Hepatocyte (in vitro differentiated cells): Measurements from ENCODE around the gene ZNF208. TPM values are rescaled to one million over a fixed set of nuclear protein-coding genes. Genes with fewer than 3 reads are reported as not detected.

Experiments used
- DNase-seq: peaks from one replicate; pipeline ENCODE4 v3.0.0-alpha.2; 2016; ENCODE audit warnings: low spot score
- H2AFZ ChIP-seq: fragments of 200-600 bp; sonication (generic); 2 replicates; pipeline ENCODE4 v1.6.0; 2016; ENCODE audit warnings: antibody characterized with exemption, mild to moderate bottlenecking
- H3K27ac ChIP-seq: fragments of 200-600 bp; sonication (generic); 2 replicates; pipeline ENCODE4 v1.5.1; 2016; ENCODE audit warnings: mild to moderate bottlenecking
- H3K27me3 ChIP-seq: fragments of 200-600 bp; sonication (generic); 2 replicates; pipeline ENCODE4 v1.6.1; 2016
- H3K36me3 ChIP-seq: fragments of 200-600 bp; sonication (generic); replicated peaks from 2 replicates; pipeline ENCODE4 v1.5.1; 2016; ENCODE audit warnings: low read depth; ENCODE audit not compliant: insufficient read depth
- H3K4me1 ChIP-seq: fragments of 200-600 bp; sonication (generic); 2 replicates; pipeline ENCODE4 v1.5.1; 2016; ENCODE audit warnings: mild to moderate bottlenecking, moderate library complexity; ENCODE audit not compliant: insufficient read depth
- H3K4me2 ChIP-seq: fragments of 200-600 bp; sonication (generic); 2 replicates; pipeline ENCODE4 v1.6.0; 2016
- H3K4me3 ChIP-seq: fragments of 200-600 bp; sonication (generic); 2 replicates; pipeline ENCODE4 v1.5.1; 2016; ENCODE audit warnings: mild to moderate bottlenecking
- H3K79me2 ChIP-seq: fragments of 200-600 bp; sonication (generic); 2 replicates; pipeline ENCODE4 v1.6.0; 2017; ENCODE audit warnings: mild to moderate bottlenecking
- H3K9me2 ChIP-seq: fragments of 200-600 bp; sonication (generic); replicated peaks from 2 replicates; pipeline ENCODE4 v1.6.0; 2017; ENCODE audit warnings: mild to moderate bottlenecking; ENCODE audit not compliant: insufficient read depth
- H3K9me3 ChIP-seq: fragments of 200-600 bp; sonication (generic); 2 replicates; pipeline ENCODE4 v1.5.1; 2016; ENCODE audit warnings: low read depth, mild to moderate bottlenecking
- H4K20me1 ChIP-seq: fragments of 200-600 bp; sonication (generic); 2 replicates; pipeline ENCODE4 v1.6.0; 2016; ENCODE audit warnings: mild to moderate bottlenecking; ENCODE audit not compliant: insufficient read depth, poor library complexity, severe bottlenecking
- EZH2 ChIP-seq: fragments of 200-600 bp; sonication (generic); IDR thresholded peaks from 2 replicates; pipeline ENCODE4 v1.6.1; 2016; ENCODE audit warnings: antibody characterized with exemption, mild to moderate bottlenecking, borderline replicate concordance
- EZH2phosphoT487 ChIP-seq: fragments of 200-600 bp; sonication (generic); IDR thresholded peaks from one replicate; pipeline ENCODE4 v1.6.1; 2018; ENCODE audit warnings: antibody characterized with exemption, mild to moderate bottlenecking, low read depth, moderate library complexity; ENCODE audit not compliant: unreplicated experiment, severe bottlenecking
- WGBS: methylation state at CpG from one replicate; pipeline ENCODE4 v1.1.6; 2016; ENCODE audit warnings: low lambda C conversion rate; ENCODE audit errors: missing lambda C conversion rate; 5-methylcytosine and 5-hydroxymethylcytosine counted together
- polyA plus RNA-seq: library from polyadenylated mRNA; unstranded; fragments of >200 nt; fragmentation: Nextera tagmentation; extraction: Ambion mirVana; gene quantifications from 2 replicates; pipeline ENCODE4 v1.2.1, GENCODE V29; 2016
- total RNA-seq: library from RNA; depleted of rRNA; stranded (reverse); fragments of >200 nt; gene quantifications from 2 replicates; pipeline ENCODE4 v1.2.3, GENCODE V29; 2014
- TF ChIP-seq, protein P1 (sequence below): fragments of 200-600 bp; sonication (generic); IDR thresholded peaks from 2 replicates; pipeline ENCODE4 v1.5.1; 2016; ENCODE audit warnings: antibody characterized with exemption, mild to moderate bottlenecking; ENCODE audit not compliant: poor library complexity

Gene ZNF208
- total and polyA plus RNA-seq, 2 experiments from 2014 or later = not detected

DNA sequence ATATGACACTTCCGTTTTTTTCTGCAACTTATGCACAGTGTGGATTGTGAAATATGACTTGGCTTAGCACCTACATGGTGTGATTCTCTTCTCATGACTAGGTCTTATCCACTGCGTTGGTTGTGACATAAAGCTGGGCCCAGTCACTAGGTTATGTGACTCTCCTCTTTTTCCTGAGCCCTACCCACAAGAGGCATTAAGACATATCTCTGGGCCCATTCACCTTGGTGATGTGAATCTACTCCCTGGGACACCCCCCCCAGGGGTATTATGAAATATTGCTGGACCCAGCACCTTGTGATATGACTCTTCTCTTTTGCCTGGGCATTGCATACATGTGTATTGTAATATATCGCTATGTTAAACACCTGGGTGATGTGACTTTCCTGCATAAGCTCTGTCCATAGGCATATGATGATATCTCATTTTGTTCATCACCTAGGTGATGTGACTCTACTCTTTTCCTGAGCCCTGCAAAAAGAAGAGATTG, 89.0 kb downstream of the ZNF208 start:
- Histone ChIP-seq H3K9me3 (peaks cover 3% of the 10 kb centered on the region), H3K4me3 (no peak overlapping the region), H3K27me3 (no peaks in the 10 kb centered on the region), H3K79me2 (no peaks in the 10 kb centered on the region), H2AFZ (no peak overlapping the region), H3K27ac (no peak overlapping the region), H4K20me1 (no peaks in the 10 kb centered on the region), H3K4me1 (no peaks in the 10 kb centered on the region), H3K9me2 (no peaks in the 10 kb centered on the region), H3K4me2 (no peak overlapping the region), H3K36me3 (no peaks in the 10 kb centered on the region)
- 58% methylated on average over 3 of the region's 3 CpGs for WGBS
- no peak for TF ChIP-seq EZH2
- TF ChIP-seq, protein P1, sequence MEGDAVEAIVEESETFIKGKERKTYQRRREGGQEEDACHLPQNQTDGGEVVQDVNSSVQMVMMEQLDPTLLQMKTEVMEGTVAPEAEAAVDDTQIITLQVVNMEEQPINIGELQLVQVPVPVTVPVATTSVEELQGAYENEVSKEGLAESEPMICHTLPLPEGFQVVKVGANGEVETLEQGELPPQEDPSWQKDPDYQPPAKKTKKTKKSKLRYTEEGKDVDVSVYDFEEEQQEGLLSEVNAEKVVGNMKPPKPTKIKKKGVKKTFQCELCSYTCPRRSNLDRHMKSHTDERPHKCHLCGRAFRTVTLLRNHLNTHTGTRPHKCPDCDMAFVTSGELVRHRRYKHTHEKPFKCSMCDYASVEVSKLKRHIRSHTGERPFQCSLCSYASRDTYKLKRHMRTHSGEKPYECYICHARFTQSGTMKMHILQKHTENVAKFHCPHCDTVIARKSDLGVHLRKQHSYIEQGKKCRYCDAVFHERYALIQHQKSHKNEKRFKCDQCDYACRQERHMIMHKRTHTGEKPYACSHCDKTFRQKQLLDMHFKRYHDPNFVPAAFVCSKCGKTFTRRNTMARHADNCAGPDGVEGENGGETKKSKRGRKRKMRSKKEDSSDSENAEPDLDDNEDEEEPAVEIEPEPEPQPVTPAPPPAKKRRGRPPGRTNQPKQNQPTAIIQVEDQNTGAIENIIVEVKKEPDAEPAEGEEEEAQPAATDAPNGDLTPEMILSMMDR = no peak
- no peak for TF ChIP-seq EZH2phosphoT487
- no peak for DNase-seq

DNA sequence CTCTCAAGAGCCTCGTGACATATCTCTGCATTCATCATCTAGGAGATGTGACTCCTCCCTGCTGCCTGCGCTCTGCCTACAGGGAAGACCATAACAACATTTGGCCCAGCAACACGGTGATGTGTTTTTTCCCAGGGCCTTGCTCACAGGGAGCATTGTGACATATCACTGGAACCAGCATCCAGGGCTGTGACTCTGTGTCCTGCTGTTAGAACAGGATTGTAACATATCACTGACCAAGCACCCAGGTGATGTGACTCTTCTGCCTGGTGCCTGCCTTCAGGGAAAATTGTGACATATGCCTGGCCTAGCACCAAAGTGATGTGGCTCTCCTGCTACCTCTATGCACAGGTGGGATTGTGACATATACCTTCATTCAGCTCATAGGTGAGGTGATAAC, 95.3 kb downstream of the ZNF208 start:
- WGBS = 22% methylated on average over 3 of the region's 3 CpGs
- H3K79me2 ChIP-seq = no peaks in the 10 kb centered on the region
- no peaks in the 10 kb centered on the region for H3K9me2 ChIP-seq
- H3K4me2 ChIP-seq = no peak overlapping the region
- H2AFZ ChIP-seq = no peak overlapping the region
- H3K27ac ChIP-seq = no peak overlapping the region
- H3K27me3 ChIP-seq = no peaks in the 10 kb centered on the region
- no peak for TF ChIP-seq EZH2phosphoT487
- TF ChIP-seq EZH2 = no peak
- TF ChIP-seq, protein P1 = no peak
- H4K20me1 ChIP-seq = no peaks in the 10 kb centered on the region
- DNase-seq = no peak
- no peaks in the 10 kb centered on the region for H3K36me3 ChIP-seq
- no peaks in the 10 kb centered on the region for H3K4me1 ChIP-seq
- no peaks in the 10 kb centered on the region for H3K9me3 ChIP-seq
- H3K4me3 ChIP-seq = no peak overlapping the region

DNA sequence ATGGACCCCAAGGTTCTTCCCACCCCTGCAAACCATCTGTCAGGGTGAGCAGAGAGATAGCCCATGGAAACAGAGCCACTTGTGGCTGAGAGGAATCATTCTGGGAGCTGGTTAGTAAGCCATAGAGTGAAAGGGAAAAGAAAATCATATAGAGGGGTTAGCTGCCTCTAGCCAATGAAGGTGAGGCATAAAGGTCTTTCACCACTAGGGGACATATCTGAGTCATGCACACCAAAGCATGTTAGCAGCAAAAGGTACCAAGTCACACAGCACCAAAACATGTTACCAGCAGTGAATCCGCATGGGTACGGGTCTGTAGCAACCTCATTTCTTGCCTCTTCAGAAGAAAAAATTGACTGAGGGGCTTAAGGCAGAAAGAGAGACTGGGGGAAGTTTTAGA, 98.1 kb downstream of the ZNF208 start:
- no peaks in the 10 kb centered on the region for H3K9me3 ChIP-seq
- H3K36me3 ChIP-seq = no peaks in the 10 kb centered on the region
- H3K79me2 ChIP-seq = no peaks in the 10 kb centered on the region
- H3K4me2 ChIP-seq = no peak overlapping the region
- no peak for DNase-seq
- H4K20me1 ChIP-seq = no peaks in the 10 kb centered on the region
- H3K9me2 ChIP-seq = no peaks in the 10 kb centered on the region
- no peaks in the 10 kb centered on the region for H3K27me3 ChIP-seq
- H2AFZ ChIP-seq = no peak overlapping the region
- TF ChIP-seq EZH2phosphoT487 = no peak
- TF ChIP-seq, protein P1 = no peak
- TF ChIP-seq EZH2 = no peak
- H3K27ac ChIP-seq = no peak overlapping the region
- no peaks in the 10 kb centered on the region for H3K4me1 ChIP-seq
- no peak overlapping the region for H3K4me3 ChIP-seq
- 93% methylated on average over 2 of the region's 2 CpGs for WGBS

DNA sequence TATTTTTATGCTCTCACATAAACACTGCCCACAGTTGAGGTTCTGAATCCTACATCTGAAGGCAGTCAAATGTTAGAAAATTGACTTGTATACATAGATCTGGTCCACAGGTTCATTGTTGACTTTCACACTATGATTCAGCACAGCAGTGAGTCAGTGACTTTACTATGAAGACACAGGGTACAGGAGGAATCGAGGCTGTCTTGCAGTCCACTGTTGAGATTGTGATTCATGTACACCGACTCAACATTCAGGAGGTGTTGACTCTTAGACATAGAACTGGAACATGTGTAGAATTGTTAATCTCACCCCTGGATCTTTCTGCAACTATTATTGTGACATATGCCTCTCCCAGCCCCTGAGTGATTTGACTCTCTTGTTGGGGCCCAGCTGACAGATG, 100.4 kb downstream of the ZNF208 start:
- no peaks in the 10 kb centered on the region for H3K9me3 ChIP-seq

More for the DNA sequence above, 100.4 kb downstream of the ZNF208 start:
- H3K4me1 ChIP-seq = no peaks in the 10 kb centered on the region
- no peak overlapping the region for H3K27ac ChIP-seq
- no peaks in the 10 kb centered on the region for H3K9me2 ChIP-seq
- H3K36me3 ChIP-seq = no peaks in the 10 kb centered on the region
- H3K27me3 ChIP-seq = no peaks in the 10 kb centered on the region
- 58% methylated on average over 2 of the region's 2 CpGs for WGBS
- H2AFZ ChIP-seq = no peak overlapping the region
- no peak for DNase-seq
- H4K20me1 ChIP-seq = no peaks in the 10 kb centered on the region
- H3K79me2 ChIP-seq = no peaks in the 10 kb centered on the region
- no peak overlapping the region for H3K4me2 ChIP-seq
- TF ChIP-seq EZH2phosphoT487 (no peak), EZH2 (no peak)
- TF ChIP-seq, protein P1 = no peak
- H3K4me3 ChIP-seq = no peak overlapping the region
